HepG2 (cell line): ENCODE results near the gene RAN. TPM values are rescaled to one million over a fixed set of nuclear protein-coding genes. Genes with fewer than 3 reads are reported as not detected.

Experiments
- ADNP ChIP-seq: sonication (generic); formaldehyde crosslinking; IDR thresholded peaks from 2 replicates; pipeline ENCODE4 v1.4.0; 2020; ENCODE audit warnings: missing genetic modification reagents
- ARID3A ChIP-seq: IDR thresholded peaks from 2 replicates; pipeline ENCODE4 v1.6.1; 2012; ENCODE audit warnings: low read depth, low read length, improper control_type of control experiment
- FOXA3 ChIP-seq: IDR thresholded peaks from 2 replicates; pipeline ENCODE4 v1.6.1; 2016; ENCODE audit warnings: missing genetic modification reagents, missing compliant biosample characterization
- MTA1 ChIP-seq: sonication (generic); formaldehyde crosslinking; IDR thresholded peaks from 2 replicates; pipeline ENCODE4 v1.4.0; 2020; ENCODE audit warnings: missing genetic modification reagents, mild to moderate bottlenecking, borderline replicate concordance
- MYPOP ChIP-seq: sonication (generic); formaldehyde crosslinking; IDR thresholded peaks from 2 replicates; pipeline ENCODE4 v1.8.1; 2023; ENCODE audit warnings: mild to moderate bottlenecking, moderate library complexity, missing genetic modification reagents
- NR1H2 ChIP-seq: sonication (generic); formaldehyde crosslinking; IDR thresholded peaks from 2 replicates; pipeline ENCODE4 v1.8.1; 2022; ENCODE audit warnings: low read depth, missing genetic modification reagents, borderline replicate concordance
- ONECUT2 ChIP-seq: sonication (generic); formaldehyde crosslinking; IDR thresholded peaks from 2 replicates; pipeline ENCODE4 v1.4.0; 2020; ENCODE audit warnings: missing genetic modification reagents
- PHB2 ChIP-seq: fragments of 450-650 bp; IDR thresholded peaks from 2 replicates; pipeline ENCODE4 v1.6.1; 2018; ENCODE audit not compliant: partially characterized antibody
- POGK ChIP-seq: sonication (generic); formaldehyde crosslinking; conservative IDR thresholded peaks from 2 replicates; pipeline ENCODE4 v1.8.0; 2022; ENCODE audit warnings: mild to moderate bottlenecking, moderate library complexity, missing genetic modification reagents
- RNF219 ChIP-seq: sonication (generic); formaldehyde crosslinking; IDR thresholded peaks from 2 replicates; pipeline ENCODE4 v1.5.0; 2020; ENCODE audit warnings: mild to moderate bottlenecking, missing genetic modification reagents
- STAT5B ChIP-seq: sonication (generic); formaldehyde crosslinking; IDR thresholded peaks from 2 replicates; pipeline ENCODE4 v1.4.0; 2020; ENCODE audit warnings: missing genetic modification reagents
- TIGD3 ChIP-seq: sonication (generic); formaldehyde crosslinking; IDR thresholded peaks from 2 replicates; pipeline ENCODE4 v1.5.1; 2020; ENCODE audit warnings: mild to moderate bottlenecking, missing genetic modification reagents, borderline replicate concordance
- TP53 ChIP-seq: sonication (generic); formaldehyde crosslinking; conservative IDR thresholded peaks from 2 replicates; pipeline ENCODE4 v1.4.0; 2020; ENCODE audit warnings: missing genetic modification reagents
- ZBTB7A ChIP-seq: sonication (generic); formaldehyde crosslinking; IDR thresholded peaks from 2 replicates; pipeline ENCODE4 v1.8.0; 2022; ENCODE audit warnings: mild to moderate bottlenecking, missing genetic modification reagents
- ZMYM2 ChIP-seq: sonication (generic); formaldehyde crosslinking; IDR thresholded peaks from 2 replicates; pipeline ENCODE4 v1.8.0; 2022; ENCODE audit warnings: mild to moderate bottlenecking, missing genetic modification reagents
- ZNF382 ChIP-seq: sonication (generic); formaldehyde crosslinking; IDR thresholded peaks from 2 replicates; pipeline ENCODE4 v1.5.0; 2020; ENCODE audit warnings: missing genetic modification reagents, mild to moderate bottlenecking, borderline replicate concordance
- ZNF556 ChIP-seq: sonication (generic); formaldehyde crosslinking; IDR thresholded peaks from 2 replicates; pipeline ENCODE4 v1.4.0; 2020; ENCODE audit warnings: mild to moderate bottlenecking, missing genetic modification reagents, borderline replicate concordance
- ZNF589 ChIP-seq: sonication (generic); formaldehyde crosslinking; conservative IDR thresholded peaks from 2 replicates; pipeline ENCODE4 v1.8.0; 2022; ENCODE audit warnings: mild to moderate bottlenecking, moderate library complexity, missing genetic modification reagents
- ZNF597 ChIP-seq: sonication (generic); formaldehyde crosslinking; IDR thresholded peaks from 2 replicates; pipeline ENCODE4 v1.5.0; 2020; ENCODE audit warnings: missing genetic modification reagents
- polyA plus RNA-seq, 8 experiments: library from polyadenylated mRNA; depleted of rRNA in 3 of 8; stranded (reverse) in 7 of 8; unstranded in 1 of 8; fragments of >200 nt; fragmentation: Illumina TruSeq in 4 of 8; extraction: Trizol in 4 of 8; gene quantifications; 2 replicates each; pipeline versions ENCODE4 v1.2.1 to v1.2.3, GENCODE V29; 2011 to 2016; ENCODE audit warnings: low read depth in 4 of 8, missing spikeins in 1 of 8, mixed read lengths in 1 of 8; ENCODE audit not compliant: insufficient read depth in 1 of 8
- total RNA-seq, 5 experiments: library from RNA; depleted of rRNA; stranded (reverse); fragments of >200 nt; fragmentation: Illumina TruSeq; extraction: Trizol; gene quantifications; 2 replicates each; pipeline ENCODE4 v1.2.3, GENCODE V29; 2016; ENCODE audit warnings: low read depth in 1 of 5

The RAN gene
- total and polyA plus RNA-seq, 2 of the 13 experiments (the other 11 are each of a cell fraction or from before 2014, with no cell fraction given) = 1,335 to 1,630 TPM

GRCh38 chr12:130871286-130872178 lies at the start of gene RAN (continued):
- no peak for TF ChIP-seq ARID3A
- no peak for TF ChIP-seq ZNF556 (CRISPR knock-in tag)
- TF ChIP-seq PHB2 = no peak
- TF ChIP-seq POGK (CRISPR knock-in tag) = 0 out of 2 replicates have a peak, but pooled peaks have one; percentile 17
- no peak; the same call in 1 of the 2 replicates for TF ChIP-seq TP53
- TF ChIP-seq MYPOP (CRISPR knock-in tag) = no peak
- no peak for TF ChIP-seq MTA1
- TF ChIP-seq ZNF589 = 0 out of 2 replicates have a peak, but pooled peaks have one; percentile 24
- peak; percentile 57; the same call in 1 of the 2 replicates for TF ChIP-seq ZBTB7A
- no peak for TF ChIP-seq TIGD3 (CRISPR knock-in tag)
- TF ChIP-seq FOXA3 = 0 out of 2 replicates have a peak, but pooled peaks have one; percentile 7
- no peak for TF ChIP-seq STAT5B (CRISPR knock-in tag)
- TF ChIP-seq ZNF597 (CRISPR knock-in tag) = no peak
- TF ChIP-seq ZNF382 (CRISPR knock-in tag) = no peak
- no peak for TF ChIP-seq ADNP (CRISPR knock-in tag)
- peak; percentile 52; the same call in 1 of the 2 replicates for TF ChIP-seq NR1H2 (CRISPR knock-in tag)
- TF ChIP-seq ONECUT2 (CRISPR knock-in tag) = no peak
- TF ChIP-seq RNF219 = no peak
- peak; percentile 91 for TF ChIP-seq ZMYM2 (CRISPR knock-in tag)
